Ectodermal cell (in vitro differentiated cells): ENCODE data around the gene SLC25A13.

Experiments used
- H3K27ac ChIP-seq: 2 replicates; pipeline ENCODE4 v1.7.0; 2013; ENCODE audit warnings: mild to moderate bottlenecking, low read depth, low read length; ENCODE audit not compliant: insufficient read depth, poor library complexity, severe bottlenecking
- H3K27me3 ChIP-seq: 2 replicates; pipeline ENCODE4 v1.7.0; 2013; ENCODE audit warnings: mild to moderate bottlenecking, low read length; ENCODE audit not compliant: insufficient read depth, control insufficient read depth, poor library complexity, severe bottlenecking
- H3K36me3 ChIP-seq: one replicate; pipeline ENCODE4 v1.7.0; 2013; ENCODE audit warnings: low read length; ENCODE audit not compliant: control insufficient read depth, insufficient read depth
- H3K4me1 ChIP-seq: one replicate; pipeline ENCODE4 v1.7.0; 2013; ENCODE audit warnings: low read length; ENCODE audit not compliant: control insufficient read depth, insufficient read depth
- H3K4me3 ChIP-seq: 2 replicates; pipeline ENCODE4 v1.7.0; 2013; ENCODE audit warnings: low read depth, low read length, control low read depth; ENCODE audit not compliant: insufficient read depth
- H3K9me3 ChIP-seq: 2 replicates; pipeline ENCODE4 v1.7.0; 2013; ENCODE audit warnings: mild to moderate bottlenecking, low read length, moderate library complexity; ENCODE audit not compliant: control insufficient read depth
- WGBS, 2 experiments: methylation state at CpG; one replicate each; pipeline ENCODE4 v1.1.7; 2013; ENCODE audit warnings: missing lambda C conversion rate in 2 of 2; 5-methylcytosine and 5-hydroxymethylcytosine counted together

Gene SLC25A13

DNA sequence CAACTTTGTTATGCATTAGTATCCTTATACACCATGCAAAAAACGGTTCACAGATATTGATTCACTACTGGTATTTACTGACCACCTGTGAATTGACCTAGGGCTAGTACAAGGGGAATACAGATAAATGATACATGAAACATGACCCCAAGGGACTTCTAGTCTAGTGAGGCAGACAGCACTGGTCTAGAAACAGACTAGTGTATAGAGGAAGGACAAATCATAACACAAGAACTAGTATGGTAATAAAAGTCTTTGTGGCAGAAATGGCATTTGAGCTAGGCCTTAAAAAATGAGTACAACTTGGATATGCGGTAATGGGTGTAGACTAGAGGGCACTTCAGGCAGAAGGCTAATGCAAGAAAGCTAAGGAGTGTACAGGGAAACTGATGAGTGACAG, 86.6 kb downstream of the SLC25A13 start:
- Histone ChIP-seq H3K4me1 (no peaks in the 10 kb centered on the region), H3K36me3 (no peaks in the 10 kb centered on the region), H3K4me3 (no peak overlapping the region), H3K27me3 (no peaks in the 10 kb centered on the region), H3K9me3 (no peaks in the 10 kb centered on the region), H3K27ac (no peak overlapping the region)
- WGBS, 2 experiments = 82 to 99% methylated on average over 2 of the region's 2 CpGs

DNA sequence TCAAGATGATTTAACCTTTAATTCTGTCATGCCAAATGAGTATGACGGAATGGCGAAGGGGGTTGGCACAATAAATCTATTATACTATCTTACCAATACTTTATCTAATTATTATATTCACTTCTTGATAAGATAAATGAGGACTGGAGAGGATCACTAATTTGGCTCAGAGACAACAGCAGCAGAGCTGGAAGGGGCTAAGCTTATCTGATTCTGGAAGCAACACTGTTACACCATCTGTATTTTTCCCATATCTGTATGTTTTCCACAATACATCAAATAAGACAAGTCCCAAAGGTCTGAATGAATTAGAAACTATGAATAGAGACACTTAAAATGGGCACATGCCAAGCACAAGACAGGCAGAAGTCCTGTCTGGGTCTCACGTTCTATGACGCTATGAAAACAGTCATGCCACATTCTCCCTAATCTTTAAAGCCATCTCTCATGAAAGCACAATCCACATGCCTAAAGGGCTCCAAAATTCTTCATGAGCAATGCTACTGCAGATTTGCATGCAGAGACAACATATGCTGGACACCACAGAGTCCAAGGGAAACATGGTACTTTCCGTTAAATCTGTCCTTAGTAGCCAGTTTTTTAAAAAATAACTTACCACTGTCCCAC, 88.3 kb downstream of the SLC25A13 start:
- 91 to 97% methylated on average over 3 to 5 of the region's 5 CpGs for WGBS, 2 experiments
- H3K27me3 ChIP-seq = no peaks in the 10 kb centered on the region

GRCh38 chr7:96233084-96233483, 88.8 kb downstream of the SLC25A13 start:
- Histone ChIP-seq H3K4me3 (no peak overlapping the region), H3K4me1 (no peaks in the 10 kb centered on the region), H3K27ac (no peak overlapping the region), H3K36me3 (peaks cover 13% of the 10 kb centered on the region), H3K27me3 (no peaks in the 10 kb centered on the region), H3K9me3 (no peaks in the 10 kb centered on the region)
- WGBS, 2 experiments = 96 to 98% methylated on average over 3 of the region's 3 CpGs

More for the DNA sequence above, 88.3 kb downstream of the SLC25A13 start:
- Histone ChIP-seq H3K9me3 (no peaks in the 10 kb centered on the region), H3K36me3 (peaks cover 10% of the 10 kb centered on the region), H3K27ac (no peak overlapping the region), H3K4me1 (no peaks in the 10 kb centered on the region), H3K4me3 (no peak overlapping the region)

DNA sequence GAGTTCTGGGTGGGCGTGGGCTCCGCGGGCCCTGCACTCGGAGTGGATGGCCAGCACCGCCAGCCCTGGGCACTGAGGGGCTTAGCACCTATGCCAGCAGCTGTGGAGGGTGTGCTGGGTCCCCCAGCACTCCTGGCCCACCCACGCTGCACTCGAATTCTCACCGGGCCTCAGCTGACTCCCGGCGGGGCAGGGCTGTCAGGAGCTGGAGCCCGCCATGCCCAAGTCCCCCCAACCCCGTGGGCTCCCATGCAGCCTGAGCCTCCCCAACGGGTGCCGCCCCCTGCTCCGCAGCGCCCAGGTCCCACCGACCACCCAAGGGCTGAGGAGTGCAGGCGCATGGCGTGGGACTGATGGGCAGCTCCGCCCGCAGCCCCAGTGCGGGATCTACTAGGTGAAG, 93.1 kb downstream of the SLC25A13 start:
- Histone ChIP-seq H3K27me3 (no peaks in the 10 kb centered on the region), H3K4me1 (no peaks in the 10 kb centered on the region), H3K27ac (no peak overlapping the region), H3K4me3 (no peak overlapping the region), H3K36me3 (peaks cover 13% of the 10 kb centered on the region), H3K9me3 (no peaks in the 10 kb centered on the region)
- WGBS, 2 experiments = 97% methylated on average over 22 of the region's 22 CpGs

DNA sequence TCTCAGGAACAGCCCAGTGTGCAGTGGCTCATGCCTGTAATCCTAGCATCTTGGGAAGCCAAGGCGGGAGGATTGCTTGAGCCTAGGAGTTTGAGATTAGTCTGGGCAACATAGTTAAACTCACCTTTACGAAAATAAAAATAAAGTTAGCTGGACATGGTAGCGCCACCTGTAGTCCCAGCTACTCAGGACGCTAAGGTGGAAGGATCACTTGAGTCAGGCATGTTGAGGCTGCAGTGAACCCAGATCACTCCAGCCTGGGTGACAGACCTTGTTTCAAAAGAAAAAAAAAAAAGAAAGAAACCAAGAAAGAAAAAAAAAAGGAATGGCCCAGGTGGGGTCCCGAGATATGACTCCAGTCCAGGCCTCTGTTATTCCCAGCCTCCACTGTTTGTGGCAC, 96.6 kb downstream of the SLC25A13 start:
- no peaks in the 10 kb centered on the region for H3K4me1 ChIP-seq
- peaks cover 13% of the 10 kb centered on the region for H3K36me3 ChIP-seq
- H3K27me3 ChIP-seq = no peaks in the 10 kb centered on the region
- no peak overlapping the region for H3K4me3 ChIP-seq
- 92 to 93% methylated on average over 5 of the region's 5 CpGs for WGBS, 2 experiments
- H3K27ac ChIP-seq = no peak overlapping the region
- H3K9me3 ChIP-seq = no peaks in the 10 kb centered on the region

- peaks cover 11% of the 10 kb centered on the region for H3K36me3 ChIP-seq
- no peaks in the 10 kb centered on the region for H3K4me1 ChIP-seq
- H3K9me3 ChIP-seq = no peaks in the 10 kb centered on the region
- no peak overlapping the region for H3K4me3 ChIP-seq
- H3K27ac ChIP-seq = no peak overlapping the region
- no peaks in the 10 kb centered on the region for H3K27me3 ChIP-seq
- 100% methylated on average over 1 of the region's 1 CpG for WGBS, 2 experiments
Measured at GRCh38 chr7:96224685-96225084, 97.2 kb downstream of the SLC25A13 start.

- no peaks in the 10 kb centered on the region for H3K27me3 ChIP-seq
- no peak overlapping the region for H3K27ac ChIP-seq
- no peaks in the 10 kb centered on the region for H3K4me1 ChIP-seq
- no peak overlapping the region for H3K4me3 ChIP-seq
- 93 to 95% methylated on average over 3 of the region's 3 CpGs for WGBS, 2 experiments
- H3K36me3 ChIP-seq = peaks cover 7% of the 10 kb centered on the region
- H3K9me3 ChIP-seq = no peaks in the 10 kb centered on the region
Measured at GRCh38 chr7:96224073-96224472, 97.8 kb downstream of the SLC25A13 start.

DNA sequence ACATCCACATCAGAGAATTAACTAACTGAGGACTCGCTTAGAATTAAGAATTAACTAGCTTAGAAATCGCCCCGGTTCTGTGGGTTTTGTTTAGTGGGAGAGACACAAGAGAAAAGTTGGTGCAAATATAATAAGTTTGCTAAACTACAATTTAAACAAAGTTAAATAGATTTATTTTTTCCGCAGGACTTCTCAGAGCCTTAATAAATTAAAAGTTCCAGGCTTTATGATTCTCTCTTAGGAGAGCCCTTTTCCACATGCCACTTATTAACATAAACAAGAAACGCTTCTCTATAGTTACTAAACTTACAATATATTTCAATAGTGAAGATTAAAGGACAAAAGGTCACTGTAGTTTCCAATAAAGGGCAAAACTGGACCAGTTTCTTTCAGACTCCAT, 100.0 kb downstream of the SLC25A13 start:
- H3K9me3 ChIP-seq = no peaks in the 10 kb centered on the region
- no peaks in the 10 kb centered on the region for H3K36me3 ChIP-seq
- no peaks in the 10 kb centered on the region for H3K27me3 ChIP-seq
- no peak overlapping the region for H3K4me3 ChIP-seq
- WGBS, 2 experiments = 92 to 100% methylated on average over 1 to 5 of the region's 5 CpGs
- no peaks in the 10 kb centered on the region for H3K4me1 ChIP-seq
- H3K27ac ChIP-seq = no peak overlapping the region

DNA sequence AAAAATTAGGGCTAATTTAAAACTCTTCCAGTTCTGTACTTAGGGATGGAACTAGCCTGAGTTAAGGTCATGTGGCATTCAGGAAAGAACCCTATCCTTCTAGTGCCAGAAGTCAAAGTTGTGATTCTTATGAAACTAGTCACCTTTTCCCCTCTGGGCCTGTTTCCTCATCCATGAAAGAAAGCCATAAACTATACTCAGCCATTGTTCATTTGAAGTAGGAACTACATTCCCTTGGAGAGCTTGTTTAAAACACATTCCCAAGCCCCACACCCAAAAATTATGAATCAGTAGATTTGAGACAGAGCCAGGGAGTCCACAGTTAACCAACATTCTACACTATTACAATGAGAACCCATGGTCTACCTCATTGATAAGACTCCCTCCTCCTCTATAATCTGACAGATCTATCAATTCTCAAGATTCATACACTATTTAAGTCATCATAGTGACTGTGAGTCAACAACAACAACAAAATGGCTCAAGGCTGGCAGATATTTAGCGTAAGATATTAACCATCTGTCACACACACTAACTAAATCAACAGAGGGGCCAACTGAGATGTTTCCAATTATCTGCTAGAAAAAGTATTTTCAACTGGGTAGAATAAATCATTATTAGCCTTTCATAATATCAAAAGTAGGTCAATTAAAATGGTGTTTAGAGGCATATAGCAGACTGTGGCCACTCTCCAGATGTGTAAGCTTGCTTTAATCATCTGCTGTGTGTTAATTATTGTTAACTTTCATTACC, 102.3 kb downstream of the SLC25A13 start:
- H3K4me1 ChIP-seq = no peaks in the 10 kb centered on the region
- no peak overlapping the region for H3K27ac ChIP-seq
- H3K9me3 ChIP-seq = no peaks in the 10 kb centered on the region
- H3K27me3 ChIP-seq = no peaks in the 10 kb centered on the region
- WGBS, 2 experiments = 100% methylated on average over 1 of the region's 1 CpG
- no peak overlapping the region for H3K4me3 ChIP-seq
- H3K36me3 ChIP-seq = no peaks in the 10 kb centered on the region

DNA sequence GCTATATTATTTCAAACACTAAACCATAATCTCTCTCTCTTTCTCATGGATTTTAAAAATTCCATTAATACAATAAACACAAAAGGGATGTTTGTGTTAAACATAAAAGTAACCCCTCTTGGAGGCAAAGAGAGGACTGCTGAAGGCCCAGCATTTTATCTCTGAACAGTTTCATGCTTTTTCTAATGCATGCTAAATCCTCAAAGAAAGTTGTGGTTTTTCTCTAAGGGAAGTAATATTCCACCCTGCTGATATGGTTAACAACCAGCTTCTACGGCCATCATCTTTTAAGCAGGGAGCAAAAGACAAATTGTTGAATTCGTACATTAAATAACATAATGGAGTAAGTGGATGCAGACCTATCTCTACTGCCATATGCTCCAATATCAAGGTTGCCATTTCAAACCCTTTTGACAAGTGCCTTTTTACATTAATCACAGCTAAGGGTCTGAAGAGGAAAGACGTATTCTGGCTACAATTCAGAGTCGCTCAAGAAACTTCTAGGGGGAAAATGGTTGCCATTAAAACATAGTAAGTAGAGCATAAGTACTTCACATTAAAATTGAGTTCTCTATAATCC, 103.1 kb downstream of the SLC25A13 start:
- Histone ChIP-seq H3K36me3 (no peaks in the 10 kb centered on the region), H3K9me3 (no peaks in the 10 kb centered on the region), H3K4me3 (no peak overlapping the region), H3K4me1 (no peaks in the 10 kb centered on the region), H3K27me3 (no peaks in the 10 kb centered on the region), H3K27ac (no peak overlapping the region)
- 70 to 86% methylated on average over 2 to 4 of the region's 4 CpGs for WGBS, 2 experiments
